HG02884 (cell line): ENCODE data around the gene DNAI4.

Source experiments
- ATAC-seq: cut with Tn5 transposase; IDR thresholded peaks from one replicate; pipeline ENCODE4 v1.9.1; 2021; ENCODE audit warnings: mild to moderate bottlenecking, moderate library complexity; ENCODE audit not compliant: unreplicated experiment

Gene DNAI4

DNA sequence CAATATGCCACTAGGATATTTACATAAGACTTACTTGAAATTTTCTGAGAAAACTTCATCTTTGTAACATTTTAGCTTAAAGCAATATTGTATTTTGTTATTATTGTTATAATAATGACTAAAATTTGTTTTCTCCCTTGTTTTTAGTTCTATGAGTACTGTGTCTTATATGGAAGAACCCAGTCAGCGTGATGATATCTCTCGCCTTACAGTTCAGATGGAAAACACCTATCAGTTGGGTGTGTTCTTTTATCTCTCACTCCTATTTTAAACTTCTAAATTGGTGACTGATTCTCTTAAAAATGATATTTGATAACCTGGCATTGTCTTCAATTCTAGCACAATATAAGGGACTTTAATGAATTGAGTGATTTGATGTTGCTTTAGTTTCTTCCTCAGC lies 154.4 kb downstream of the DNAI4 start:
- ATAC-seq, result no peak

GRCh38 chr1:66769512-66770229 lies 155.0 kb downstream of the DNAI4 start:
- ATAC-seq, result no peak

DNA sequence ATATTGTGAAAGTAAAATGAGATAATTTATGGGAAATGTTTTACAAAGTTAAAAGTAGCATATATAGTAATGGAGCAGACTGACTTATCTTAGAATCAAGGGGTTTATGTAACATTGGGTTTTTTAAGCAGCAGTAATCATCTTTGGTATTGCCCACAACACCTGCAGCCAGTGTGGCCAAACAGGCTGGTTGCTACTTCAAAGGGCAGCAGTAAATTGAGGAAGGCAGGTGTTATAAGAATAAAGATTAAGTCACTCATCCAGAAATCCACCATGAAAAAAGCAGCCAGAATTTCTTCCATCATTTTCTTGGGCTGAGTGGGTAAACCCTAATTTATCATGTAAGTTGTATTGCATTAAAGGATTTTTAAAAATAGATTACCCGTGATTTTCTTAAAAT lies 155.7 kb downstream of the DNAI4 start:
- no peak for ATAC-seq

DNA sequence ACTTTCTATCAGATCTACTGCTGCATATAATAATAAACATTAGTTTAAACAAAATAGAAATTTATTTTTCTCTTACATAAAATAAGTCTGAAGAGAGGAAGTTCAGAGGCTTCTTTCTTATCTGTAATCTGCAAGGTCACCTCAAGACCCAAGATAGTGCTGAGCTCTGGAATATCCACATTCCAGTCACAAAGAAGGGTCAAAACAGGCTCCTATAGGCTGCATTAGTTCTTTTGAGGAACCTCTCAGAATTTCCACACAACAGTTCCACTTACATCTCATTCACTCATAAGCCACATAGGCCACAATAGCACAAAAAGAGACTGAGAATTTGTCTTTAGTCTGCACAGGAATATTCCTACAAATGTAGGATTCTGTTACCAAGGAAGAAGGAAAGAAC lies 157.0 kb downstream of the DNAI4 start:
- no peak for ATAC-seq

- ATAC-seq, result peak; percentile 77
Observed at GRCh38 chr1:66764994-66765578, 159.6 kb downstream of the DNAI4 start.
